ENCODE measurements around the gene ERO1B. TPM values are rescaled to one million over a fixed set of nuclear protein-coding genes. Genes with fewer than 3 reads are reported as not detected.
"Not testable (repeated sequence)": the region's sequence is repeated elsewhere in the genome, so short reads cannot be mapped to it uniquely, and the experiment has no call there.

The ERO1B gene
- 17.1 TPM for total RNA-seq

GRCh38 chr1:236281654-236282424, at the start of gene ERO1B:
ERO1B (minus strand) TSS chr1:236281958; CDS start chr1:236281783, 175 bp downstream.
- DNase-seq (ENCODE audit: low spot score) (peak; percentile 99), ATAC-seq (peak; percentile 98)

GRCh38 chr1:236331412-236331811, 49.7 kb upstream of the ERO1B start:
- DNase-seq (ENCODE audit: low spot score) (peak; percentile 45), ATAC-seq (peak; percentile 35)

DNA sequence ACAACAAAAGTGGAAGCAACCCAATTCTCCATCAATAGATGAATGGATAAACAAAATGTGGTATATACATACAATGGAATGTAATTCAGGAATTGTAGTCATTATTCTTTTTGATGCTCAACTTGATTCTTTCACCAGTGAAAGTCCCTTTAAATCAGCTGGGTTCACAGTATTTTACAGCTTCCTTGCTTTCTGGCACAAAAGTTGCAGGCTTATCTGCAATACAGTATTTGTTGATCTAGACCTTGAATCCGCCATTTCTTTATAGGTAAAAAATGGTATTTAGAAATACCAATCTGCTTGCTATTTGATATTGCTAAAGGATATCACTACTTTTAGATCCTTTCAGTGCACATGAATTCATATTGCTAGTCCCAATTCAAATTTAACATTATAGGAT, 44.7 kb upstream of the ERO1B start:
- ATAC-seq (no peak), DNase-seq (ENCODE audit: low spot score) (no peak)

GRCh38 chr1:236325567-236325966, 43.8 kb upstream of the ERO1B start:
- ATAC-seq (no peak), DNase-seq (ENCODE audit: low spot score) (no peak)

- DNase-seq (ENCODE audit: low spot score) (no peak), ATAC-seq (no peak)
Measured at GRCh38 chr1:236323819-236324411, 42.2 kb upstream of the ERO1B start.

DNA sequence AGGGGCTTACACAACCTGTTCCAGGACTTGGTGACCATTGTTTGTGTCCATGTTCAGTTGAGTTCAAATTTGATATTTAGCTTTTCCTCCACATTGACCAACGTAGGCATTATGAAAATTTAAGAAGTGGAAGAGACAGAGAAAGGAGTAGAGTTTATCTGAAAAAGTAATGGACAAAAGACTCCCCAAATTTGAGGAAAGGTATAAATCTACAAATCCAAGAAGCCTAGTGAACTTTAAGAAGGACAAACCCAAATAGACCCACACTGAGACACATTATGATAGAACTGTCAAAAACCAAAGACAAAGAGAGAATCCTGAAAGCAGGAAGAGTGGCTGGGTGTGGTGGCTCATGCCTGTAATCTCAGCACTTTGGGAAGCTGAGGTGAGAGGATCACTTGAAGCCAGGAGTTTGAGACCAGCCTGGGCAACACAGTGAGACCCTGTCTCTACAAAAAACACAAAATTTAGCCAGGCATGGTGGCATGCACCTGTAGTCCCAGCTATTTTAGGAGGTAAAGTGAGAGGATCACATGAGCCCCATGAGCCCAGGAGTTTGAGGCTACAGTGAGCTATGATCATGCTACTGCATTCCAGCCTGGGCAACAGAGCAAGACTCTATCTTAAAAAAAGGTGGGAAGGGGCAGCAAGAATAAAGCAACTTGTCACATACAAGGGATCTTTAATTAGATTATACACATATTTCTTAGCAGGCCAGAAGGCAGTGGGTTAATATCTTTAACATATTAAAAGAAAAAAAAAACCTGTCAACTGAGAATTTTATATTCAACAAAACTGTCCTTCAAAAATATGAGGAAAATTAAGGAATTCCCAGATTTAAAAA, 41.0 kb upstream of the ERO1B start:
- ATAC-seq (no peak), DNase-seq (ENCODE audit: low spot score) (no peak)

DNA sequence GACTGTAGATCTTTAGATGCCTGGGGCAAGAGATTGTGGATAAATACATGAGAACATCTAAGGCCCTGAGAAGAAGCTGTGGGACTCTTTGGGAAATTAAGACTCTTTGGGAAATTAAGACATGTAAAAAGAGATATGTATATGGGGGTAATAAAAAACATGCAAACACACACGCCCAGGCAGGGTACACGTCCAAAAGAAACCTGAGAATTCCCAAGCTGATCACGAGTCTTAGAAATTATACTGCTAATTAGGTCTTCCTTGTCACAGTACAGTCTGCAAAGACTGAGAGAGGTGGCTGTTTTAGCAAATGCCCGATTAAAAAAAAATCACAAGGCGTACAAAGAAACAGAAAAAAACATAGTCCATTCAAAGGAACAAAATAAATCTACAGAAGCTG, 39.3 kb upstream of the ERO1B start:
- no peak for ATAC-seq

GRCh38 chr1:236320671-236321070, 38.9 kb upstream of the ERO1B start:
- ATAC-seq (no peak), DNase-seq (ENCODE audit: low spot score) (no peak)

More for the DNA sequence above, 39.3 kb upstream of the ERO1B start:
- DNase-seq (ENCODE audit: low spot score): no peak

GRCh38 chr1:236320214-236320613, 38.5 kb upstream of the ERO1B start:
- ATAC-seq: no peak
- no peak for DNase-seq (ENCODE audit: low spot score)

DNA sequence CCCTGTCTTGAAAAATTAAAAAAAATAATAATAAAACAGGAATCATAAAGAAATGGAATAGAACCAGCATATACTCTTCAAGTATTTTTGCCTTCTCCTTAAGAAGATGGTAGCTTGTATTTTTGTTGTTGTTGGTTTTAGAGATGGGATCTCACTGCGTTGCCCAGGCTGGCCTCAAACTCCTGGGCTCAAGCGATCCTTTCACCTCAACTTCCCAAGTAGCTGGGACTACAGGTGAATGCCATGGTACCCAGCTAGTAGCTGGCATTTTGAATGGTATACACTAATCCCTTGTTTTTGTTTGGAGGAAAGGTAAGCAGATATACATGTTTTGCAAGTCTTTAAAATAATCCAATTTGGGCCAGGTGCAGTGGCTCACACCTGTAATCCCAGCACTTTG, 34.7 kb upstream of the ERO1B start:
- no peak for ATAC-seq

GRCh38 chr1:236315518-236315917, 33.8 kb upstream of the ERO1B start:
- ATAC-seq: no peak
- DNase-seq (ENCODE audit: low spot score): no peak

More for the DNA sequence above, 34.7 kb upstream of the ERO1B start:
- DNase-seq (ENCODE audit: low spot score): no peak

DNA sequence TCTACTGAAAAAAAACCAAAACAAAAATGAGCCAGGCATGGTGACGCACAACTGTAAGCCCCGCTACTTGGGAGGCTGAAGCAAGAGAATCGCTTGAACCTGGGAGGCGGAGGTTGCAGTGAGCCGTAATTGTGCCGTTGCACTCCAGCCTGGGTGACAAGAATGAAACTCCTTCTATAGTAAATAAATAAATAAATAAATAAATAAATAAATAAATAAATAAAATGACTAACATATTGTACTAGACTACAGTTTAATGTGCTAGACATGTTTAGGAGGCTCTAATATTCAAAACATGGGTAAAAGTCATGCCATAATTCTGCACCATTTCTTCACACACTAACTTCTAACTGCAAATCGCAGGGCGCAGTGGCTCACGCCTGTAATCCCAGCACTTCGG, 33.3 kb upstream of the ERO1B start:
- no peak for ATAC-seq
- DNase-seq (ENCODE audit: low spot score): no peak

DNA sequence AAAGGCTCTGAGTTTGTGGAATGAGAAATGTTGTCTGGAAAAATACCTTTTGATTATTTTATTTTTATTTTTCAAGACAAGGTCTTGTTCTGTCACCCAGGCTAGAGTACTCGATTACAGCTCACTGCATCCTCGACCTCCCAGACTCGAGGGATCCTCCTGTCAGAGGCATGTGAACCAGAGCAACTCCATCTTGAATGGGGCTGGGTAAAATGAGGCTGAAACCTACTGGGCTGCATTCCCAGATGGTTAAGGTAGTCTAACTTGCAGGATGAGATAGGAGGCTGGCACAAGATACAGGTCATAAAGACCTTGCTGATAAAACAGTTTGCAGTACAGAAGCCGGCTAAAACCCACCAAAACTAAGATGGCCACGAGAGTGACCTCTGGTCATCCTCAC, 32.3 kb upstream of the ERO1B start:
- not testable (repeated sequence) for ATAC-seq; DNase-seq (ENCODE audit: low spot score)

DNA sequence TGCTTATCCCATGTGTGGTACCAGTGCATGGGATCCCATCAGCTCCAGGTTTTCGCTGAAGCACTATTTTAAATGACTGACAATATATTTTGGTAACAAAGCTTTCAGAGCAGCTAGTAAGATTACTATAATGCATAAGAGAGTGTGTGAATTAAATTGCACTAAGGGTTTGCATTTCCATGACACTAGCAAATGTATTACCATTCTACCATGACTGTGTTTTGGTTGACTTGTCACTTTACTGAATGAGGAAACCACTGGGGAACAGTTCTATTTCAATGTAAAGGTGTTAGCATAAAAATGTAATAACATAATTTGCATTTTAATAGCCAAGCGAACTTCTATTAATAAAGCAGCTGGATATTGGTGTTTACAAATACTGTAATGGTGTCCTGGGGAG, 31.7 kb upstream of the ERO1B start:
- ATAC-seq: no peak
- no peak for DNase-seq (ENCODE audit: low spot score)

GRCh38 chr1:236311040-236311439, 29.3 kb upstream of the ERO1B start:
- ATAC-seq: no peak
- DNase-seq (ENCODE audit: low spot score): no peak

GRCh38 chr1:236308827-236309226, 27.1 kb upstream of the ERO1B start:
- ATAC-seq: no peak

DNA sequence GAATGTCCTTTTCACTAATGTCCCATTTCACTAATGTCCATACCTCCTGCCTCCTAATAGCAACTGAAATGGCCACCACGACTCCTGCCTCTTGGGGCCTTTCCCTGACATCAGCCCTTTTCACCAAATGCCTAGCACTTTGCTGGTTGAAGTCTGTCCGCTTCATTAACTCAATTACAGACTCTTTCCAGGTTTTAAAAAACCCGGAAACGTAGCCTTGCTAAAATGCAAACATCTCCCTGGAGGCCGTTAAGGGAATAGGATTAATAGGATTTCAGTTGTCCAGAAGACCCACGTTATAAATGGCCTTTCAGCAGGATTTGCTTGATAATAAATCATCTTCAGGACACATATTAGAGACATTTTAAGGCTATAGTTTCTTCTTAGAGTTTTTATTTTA, 25.7 kb upstream of the ERO1B start:
- DNase-seq (ENCODE audit: low spot score) (no peak), ATAC-seq (no peak)

More at GRCh38 chr1:236308827-236309226, 27.1 kb upstream of the ERO1B start:
- no peak for DNase-seq (ENCODE audit: low spot score)

- DNase-seq (ENCODE audit: low spot score) (no peak), ATAC-seq (no peak)
Measured at GRCh38 chr1:236304682-236305081, 22.9 kb upstream of the ERO1B start.

GRCh38 chr1:236303675-236304074, 21.9 kb upstream of the ERO1B start:
- no peak for ATAC-seq
- no peak for DNase-seq (ENCODE audit: low spot score)

GRCh38 chr1:236302941-236303340, 21.2 kb upstream of the ERO1B start:
- DNase-seq (ENCODE audit: low spot score): no peak
- no peak for ATAC-seq

DNA sequence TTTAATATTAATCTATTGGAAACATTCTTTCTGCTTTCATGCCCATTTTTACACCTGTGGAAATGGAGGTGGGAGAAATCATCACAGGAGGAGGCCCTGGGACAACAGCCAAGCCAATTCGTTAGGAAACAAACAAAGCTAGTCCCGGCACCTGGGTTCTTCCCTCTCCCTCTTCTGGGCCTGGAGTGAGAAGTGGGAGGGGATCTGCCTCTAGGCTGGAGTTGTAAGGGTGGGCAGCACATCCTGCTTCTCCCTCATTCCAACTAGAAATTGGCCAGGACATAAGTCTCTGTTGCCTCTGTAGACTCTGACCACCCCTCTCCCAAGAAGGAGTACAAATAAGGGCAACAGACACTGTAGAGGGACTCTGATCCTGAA, 20.2 kb upstream of the ERO1B start:
- no peak for DNase-seq (ENCODE audit: low spot score)

More for the DNA sequence above, 20.2 kb upstream of the ERO1B start:
- ATAC-seq: no peak

All from left lobe of liver (tissue), 2 donors.